Neural cell (in vitro differentiated cells): ENCODE data around the gene MYH1.

Experiments used
- EZH2 ChIP-seq: fragments of 200-600, 300-800 bp; shearing (Covaris generic), sonication (generic); IDR thresholded peaks from 2 replicates; pipeline ENCODE4 v1.6.1; 2014; ENCODE audit warnings: antibody characterized with exemption, low read length, borderline replicate concordance, mild to moderate bottlenecking; ENCODE audit not compliant: insufficient read depth, poor library complexity, severe bottlenecking
- SMC3 ChIP-seq: fragments of 450-650 bp; conservative IDR thresholded peaks from 2 replicates; pipeline ENCODE4 v1.6.1; 2014; ENCODE audit warnings: antibody characterized with exemption, mild to moderate bottlenecking, moderate library complexity; ENCODE audit not compliant: poor library complexity
- TF ChIP-seq, protein P1 (sequence below): fragments of 450-650 bp; IDR thresholded peaks from 2 replicates; pipeline ENCODE4 v1.5.1; 2014; ENCODE audit warnings: antibody characterized with exemption, mild to moderate bottlenecking, moderate library complexity; ENCODE audit not compliant: poor library complexity, severe bottlenecking
- TF ChIP-seq, protein P2 (sequence below): IDR thresholded peaks from 2 replicates; pipeline ENCODE4 v1.6.1; 2012; ENCODE audit warnings: borderline replicate concordance

DNA sequence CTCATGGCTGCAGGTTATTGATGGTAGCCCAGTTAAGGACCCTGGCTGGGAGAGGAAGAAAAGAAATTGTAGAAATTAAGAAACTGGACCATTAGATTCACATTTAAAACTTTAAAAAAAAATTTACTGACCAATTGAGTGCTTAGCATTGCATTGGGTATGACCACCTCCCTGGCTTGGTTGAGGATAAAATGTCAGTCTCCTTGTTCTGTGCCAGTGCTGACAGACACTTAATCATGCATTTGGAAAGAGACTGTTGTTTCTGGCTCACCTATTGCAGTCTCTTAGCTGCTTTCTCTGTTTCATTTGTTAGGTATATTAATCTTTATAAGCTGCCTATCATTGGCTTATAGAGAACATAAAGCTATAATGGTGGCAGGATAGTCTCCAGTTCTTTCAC, 1.7 kb downstream of the MYH1 start:
- TF ChIP-seq, protein P1, sequence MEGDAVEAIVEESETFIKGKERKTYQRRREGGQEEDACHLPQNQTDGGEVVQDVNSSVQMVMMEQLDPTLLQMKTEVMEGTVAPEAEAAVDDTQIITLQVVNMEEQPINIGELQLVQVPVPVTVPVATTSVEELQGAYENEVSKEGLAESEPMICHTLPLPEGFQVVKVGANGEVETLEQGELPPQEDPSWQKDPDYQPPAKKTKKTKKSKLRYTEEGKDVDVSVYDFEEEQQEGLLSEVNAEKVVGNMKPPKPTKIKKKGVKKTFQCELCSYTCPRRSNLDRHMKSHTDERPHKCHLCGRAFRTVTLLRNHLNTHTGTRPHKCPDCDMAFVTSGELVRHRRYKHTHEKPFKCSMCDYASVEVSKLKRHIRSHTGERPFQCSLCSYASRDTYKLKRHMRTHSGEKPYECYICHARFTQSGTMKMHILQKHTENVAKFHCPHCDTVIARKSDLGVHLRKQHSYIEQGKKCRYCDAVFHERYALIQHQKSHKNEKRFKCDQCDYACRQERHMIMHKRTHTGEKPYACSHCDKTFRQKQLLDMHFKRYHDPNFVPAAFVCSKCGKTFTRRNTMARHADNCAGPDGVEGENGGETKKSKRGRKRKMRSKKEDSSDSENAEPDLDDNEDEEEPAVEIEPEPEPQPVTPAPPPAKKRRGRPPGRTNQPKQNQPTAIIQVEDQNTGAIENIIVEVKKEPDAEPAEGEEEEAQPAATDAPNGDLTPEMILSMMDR = no peak
- TF ChIP-seq EZH2 (no peak), SMC3 (no peak)
- TF ChIP-seq, protein P2, sequence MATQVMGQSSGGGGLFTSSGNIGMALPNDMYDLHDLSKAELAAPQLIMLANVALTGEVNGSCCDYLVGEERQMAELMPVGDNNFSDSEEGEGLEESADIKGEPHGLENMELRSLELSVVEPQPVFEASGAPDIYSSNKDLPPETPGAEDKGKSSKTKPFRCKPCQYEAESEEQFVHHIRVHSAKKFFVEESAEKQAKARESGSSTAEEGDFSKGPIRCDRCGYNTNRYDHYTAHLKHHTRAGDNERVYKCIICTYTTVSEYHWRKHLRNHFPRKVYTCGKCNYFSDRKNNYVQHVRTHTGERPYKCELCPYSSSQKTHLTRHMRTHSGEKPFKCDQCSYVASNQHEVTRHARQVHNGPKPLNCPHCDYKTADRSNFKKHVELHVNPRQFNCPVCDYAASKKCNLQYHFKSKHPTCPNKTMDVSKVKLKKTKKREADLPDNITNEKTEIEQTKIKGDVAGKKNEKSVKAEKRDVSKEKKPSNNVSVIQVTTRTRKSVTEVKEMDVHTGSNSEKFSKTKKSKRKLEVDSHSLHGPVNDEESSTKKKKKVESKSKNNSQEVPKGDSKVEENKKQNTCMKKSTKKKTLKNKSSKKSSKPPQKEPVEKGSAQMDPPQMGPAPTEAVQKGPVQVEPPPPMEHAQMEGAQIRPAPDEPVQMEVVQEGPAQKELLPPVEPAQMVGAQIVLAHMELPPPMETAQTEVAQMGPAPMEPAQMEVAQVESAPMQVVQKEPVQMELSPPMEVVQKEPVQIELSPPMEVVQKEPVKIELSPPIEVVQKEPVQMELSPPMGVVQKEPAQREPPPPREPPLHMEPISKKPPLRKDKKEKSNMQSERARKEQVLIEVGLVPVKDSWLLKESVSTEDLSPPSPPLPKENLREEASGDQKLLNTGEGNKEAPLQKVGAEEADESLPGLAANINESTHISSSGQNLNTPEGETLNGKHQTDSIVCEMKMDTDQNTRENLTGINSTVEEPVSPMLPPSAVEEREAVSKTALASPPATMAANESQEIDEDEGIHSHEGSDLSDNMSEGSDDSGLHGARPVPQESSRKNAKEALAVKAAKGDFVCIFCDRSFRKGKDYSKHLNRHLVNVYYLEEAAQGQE = no peak
